ENCODE measurements around the gene ALDH4A1.

DNA sequence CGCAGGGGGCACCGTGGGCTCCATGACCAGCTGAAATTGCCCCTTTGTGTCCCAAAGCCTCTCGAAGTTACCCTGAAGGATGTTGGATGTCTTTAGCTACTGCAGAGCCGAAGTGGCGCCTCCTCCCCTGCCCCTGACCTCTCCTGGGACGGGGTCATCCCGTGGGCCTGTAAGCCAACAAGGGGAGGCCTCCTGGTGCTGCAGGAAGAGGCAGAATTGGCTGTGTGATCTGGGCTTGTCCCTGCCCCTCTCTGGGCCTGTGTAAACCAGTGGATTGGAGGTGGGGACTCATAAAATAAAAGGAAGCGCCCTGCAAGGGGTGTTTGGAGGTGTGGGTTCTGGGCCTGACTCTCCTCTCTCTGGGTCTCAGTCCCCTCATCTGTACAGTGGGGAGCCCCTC lies 40.8 kb downstream of the ALDH4A1 start:
- TF ChIP-seq, protein P1, sequence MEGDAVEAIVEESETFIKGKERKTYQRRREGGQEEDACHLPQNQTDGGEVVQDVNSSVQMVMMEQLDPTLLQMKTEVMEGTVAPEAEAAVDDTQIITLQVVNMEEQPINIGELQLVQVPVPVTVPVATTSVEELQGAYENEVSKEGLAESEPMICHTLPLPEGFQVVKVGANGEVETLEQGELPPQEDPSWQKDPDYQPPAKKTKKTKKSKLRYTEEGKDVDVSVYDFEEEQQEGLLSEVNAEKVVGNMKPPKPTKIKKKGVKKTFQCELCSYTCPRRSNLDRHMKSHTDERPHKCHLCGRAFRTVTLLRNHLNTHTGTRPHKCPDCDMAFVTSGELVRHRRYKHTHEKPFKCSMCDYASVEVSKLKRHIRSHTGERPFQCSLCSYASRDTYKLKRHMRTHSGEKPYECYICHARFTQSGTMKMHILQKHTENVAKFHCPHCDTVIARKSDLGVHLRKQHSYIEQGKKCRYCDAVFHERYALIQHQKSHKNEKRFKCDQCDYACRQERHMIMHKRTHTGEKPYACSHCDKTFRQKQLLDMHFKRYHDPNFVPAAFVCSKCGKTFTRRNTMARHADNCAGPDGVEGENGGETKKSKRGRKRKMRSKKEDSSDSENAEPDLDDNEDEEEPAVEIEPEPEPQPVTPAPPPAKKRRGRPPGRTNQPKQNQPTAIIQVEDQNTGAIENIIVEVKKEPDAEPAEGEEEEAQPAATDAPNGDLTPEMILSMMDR (IDR thresholded peaks at IDR 0.05; ENCODE audit: insufficient read depth, low read depth, low read length) = no peak
- TF ChIP-seq EZH2 (IDR thresholded peaks at IDR 0.05; ENCODE audit: insufficient read depth, low read length) = no peak

Data from astrocyte (in vitro differentiated cells and primary cell).